DMS53 treated with DMSO at 0.1 percent for 48 hours (cell line): ENCODE measurements around the gene EQTN.
A peak's percentile ranks its signal among the peaks of the same experiment; 100 is the strongest.

Experiments
- DNase-seq: peaks from one replicate; lab custom pipeline; 2025; ENCODE audit not compliant: unreplicated experiment; lab: John Stamatoyannopoulos, UW

EQTN gene

GRCh38 chr9:27293996-27294395 lies 3.0 kb downstream of the EQTN start:
- no peak for DNase-seq

GRCh38 chr9:27292659-27293405 lies 4.1 kb downstream of the EQTN start:
- DNase-seq: no peak

- DNase-seq: no peak
Observed at GRCh38 chr9:27291292-27291691, 5.7 kb downstream of the EQTN start.

GRCh38 chr9:27282269-27282668 lies 14.7 kb downstream of the EQTN start:
- DNase-seq: no peak

- DNase-seq: no peak
Observed at GRCh38 chr9:27280860-27281259, 16.1 kb downstream of the EQTN start.

GRCh38 chr9:27280249-27280648 lies 16.7 kb downstream of the EQTN start:
- DNase-seq: no peak

GRCh38 chr9:27279611-27280010 lies 17.3 kb downstream of the EQTN start:
- no peak for DNase-seq

- no peak for DNase-seq
Observed at GRCh38 chr9:27278374-27278773, 18.6 kb downstream of the EQTN start.

- DNase-seq: peak; percentile 44
Observed at GRCh38 chr9:27276193-27277030, 20.5 kb downstream of the EQTN start.

- DNase-seq: no peak
Observed at GRCh38 chr9:27273186-27273585, 23.8 kb downstream of the EQTN start.

- no peak for DNase-seq
Observed at GRCh38 chr9:27272103-27272502, 24.8 kb downstream of the EQTN start.

- no peak for DNase-seq
Observed at GRCh38 chr9:27261517-27262211, 35.3 kb downstream of the EQTN start.

- DNase-seq: no peak
Observed at GRCh38 chr9:27260789-27261516, 36.0 kb downstream of the EQTN start.

- no peak for DNase-seq
Observed at GRCh38 chr9:27258662-27259061, 38.3 kb downstream of the EQTN start.

- DNase-seq: no peak
Observed at GRCh38 chr9:27248702-27249101, 48.2 kb downstream of the EQTN start.

- peak; percentile 13 for DNase-seq
Observed at GRCh38 chr9:27247756-27248155, 49.2 kb downstream of the EQTN start.

GRCh38 chr9:27239648-27240047 lies 57.3 kb downstream of the EQTN start:
- peak; percentile 31 for DNase-seq
